G401.6 (cell line): Measurements from ENCODE around the gene WWTR1.

Experiments
- FAIRE-seq: peaks from 2 replicates; lab custom pipeline; 2012; peaks lifted over from hg19 to GRCh38; lab: Jason Lieb, UNC

WWTR1 gene

DNA sequence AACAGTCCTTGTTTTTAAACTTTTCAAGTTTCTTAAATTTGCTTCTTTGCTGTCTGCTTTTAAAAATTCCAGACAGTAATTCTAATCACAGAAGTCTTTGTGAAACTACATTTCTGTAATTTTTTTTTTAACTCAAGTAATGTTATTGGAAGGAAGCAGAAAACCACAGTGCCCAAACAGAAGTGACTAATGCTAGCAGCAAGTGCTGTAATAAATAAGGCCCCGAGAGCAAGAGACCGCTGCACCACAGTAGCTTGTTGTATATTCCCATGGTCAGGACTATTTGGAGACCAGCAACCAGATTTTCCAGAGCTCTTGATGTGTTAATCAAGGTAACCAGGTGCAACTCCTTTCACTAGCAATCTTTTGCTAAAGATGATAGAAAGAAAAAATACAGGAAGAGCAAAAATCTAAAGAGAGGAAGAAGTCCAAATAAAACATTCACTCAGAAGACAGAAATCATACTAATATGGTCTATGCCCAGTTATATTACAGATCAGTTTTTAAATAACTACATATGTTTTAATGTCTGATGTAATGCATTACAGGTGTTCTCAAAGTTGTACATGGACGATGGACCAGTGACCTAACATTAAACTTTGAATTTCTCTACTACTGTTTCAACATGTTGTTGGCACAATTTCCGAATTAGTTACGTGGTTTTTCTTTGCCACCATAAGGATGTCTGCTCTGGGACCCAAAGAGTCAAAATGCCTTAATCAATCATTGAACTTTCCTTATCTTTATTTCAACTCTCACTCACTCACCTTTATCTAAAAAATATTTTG, 36.4 kb downstream of the WWTR1 start:
- no peak for FAIRE-seq

DNA sequence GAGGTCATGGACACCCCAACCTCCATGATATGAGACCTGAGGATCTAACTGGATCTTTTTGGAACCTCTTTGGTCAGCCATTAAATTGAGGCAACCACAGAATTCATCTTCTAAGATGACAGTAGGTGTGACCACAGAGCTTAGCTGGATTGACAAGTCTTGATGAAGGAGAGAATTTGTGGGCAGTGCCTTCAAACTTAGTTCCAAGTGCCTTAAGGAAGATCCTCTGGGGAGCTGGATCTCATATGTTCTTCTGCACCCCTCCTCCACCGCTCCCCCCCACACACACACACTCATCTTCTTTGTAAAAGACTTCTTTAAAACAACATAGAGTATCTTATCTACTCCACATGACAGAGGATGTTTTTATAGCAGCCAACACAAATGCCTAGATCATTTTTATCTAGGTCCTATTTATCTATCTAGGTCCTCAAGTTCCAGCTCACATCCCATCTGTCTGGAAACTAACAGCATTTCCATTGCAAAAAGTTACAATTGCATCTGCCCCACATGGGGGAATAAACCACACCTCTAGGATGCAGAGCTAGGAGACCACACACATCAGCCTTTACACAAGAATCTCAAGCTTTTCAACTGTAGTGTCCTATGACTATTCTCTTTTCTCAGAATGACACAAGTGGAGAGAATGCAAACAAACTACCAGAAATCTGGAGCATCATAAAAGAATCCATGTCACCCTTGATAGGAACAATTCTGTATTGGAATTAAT, 37.4 kb downstream of the WWTR1 start:
- FAIRE-seq, result no peak

DNA sequence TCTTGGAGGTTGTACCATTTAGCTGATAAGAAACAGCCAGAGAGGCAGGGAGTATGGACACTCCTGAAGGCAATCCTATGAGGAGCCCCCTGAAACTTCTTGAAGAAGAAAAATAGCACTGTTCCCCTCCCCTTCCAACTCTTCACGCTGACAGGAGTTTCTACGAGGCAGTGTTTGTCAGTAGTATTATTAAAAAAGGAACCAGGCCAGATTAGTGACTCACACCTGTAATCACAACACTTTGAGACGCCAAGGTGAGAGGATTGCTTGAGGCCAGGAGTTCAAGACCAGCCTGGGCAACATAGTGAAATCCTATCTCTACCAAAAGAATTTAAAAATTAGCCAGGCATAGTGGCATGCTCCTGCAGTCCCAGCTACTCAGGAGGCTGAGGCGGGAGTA, 38.7 kb downstream of the WWTR1 start:
- FAIRE-seq, result no peak

DNA sequence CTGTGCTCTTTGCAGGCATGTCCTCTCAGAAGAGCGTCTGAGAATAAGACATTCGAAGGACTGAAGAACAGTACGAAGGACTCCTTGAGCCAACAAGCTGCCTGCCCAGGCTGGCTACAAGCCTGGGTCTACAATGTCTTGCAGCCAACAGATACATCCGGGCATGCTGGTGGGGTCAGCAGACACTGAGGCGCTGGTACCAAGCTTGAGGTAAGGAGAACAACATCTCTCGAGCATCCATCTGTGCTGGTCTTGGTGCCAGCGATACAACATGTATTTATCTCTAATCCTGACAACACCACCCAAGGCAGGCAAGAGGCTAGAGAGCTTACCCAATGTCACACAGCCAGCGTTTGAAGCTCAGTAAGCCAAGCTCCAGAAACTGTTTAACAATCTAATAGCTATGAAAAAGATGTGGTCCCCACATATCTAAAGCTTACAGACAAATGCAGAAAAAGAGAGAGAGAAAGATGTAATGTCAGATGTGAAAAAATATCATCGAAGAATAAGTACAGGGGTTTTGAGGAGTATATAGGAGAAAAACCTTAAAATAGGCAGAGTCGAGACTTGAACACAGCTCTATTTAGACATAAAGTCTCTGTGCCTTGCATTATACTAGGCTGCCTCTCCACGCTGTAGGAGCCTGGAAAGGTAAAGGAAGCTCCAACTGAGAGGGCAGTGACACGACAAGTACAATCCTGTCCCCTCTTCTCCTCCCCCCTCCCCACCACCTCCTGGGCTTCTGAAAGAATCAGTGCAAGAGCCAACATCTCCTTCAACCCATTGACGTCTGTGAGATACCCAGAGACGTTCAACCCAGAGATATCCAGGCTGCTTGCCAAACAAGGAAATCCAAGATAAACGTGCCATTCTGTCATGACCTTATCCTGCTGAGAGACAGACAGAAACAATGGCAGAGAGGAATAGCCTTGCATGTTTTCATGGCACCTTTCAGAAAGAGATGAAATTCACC, 39.4 kb downstream of the WWTR1 start:
- FAIRE-seq, result no peak

DNA sequence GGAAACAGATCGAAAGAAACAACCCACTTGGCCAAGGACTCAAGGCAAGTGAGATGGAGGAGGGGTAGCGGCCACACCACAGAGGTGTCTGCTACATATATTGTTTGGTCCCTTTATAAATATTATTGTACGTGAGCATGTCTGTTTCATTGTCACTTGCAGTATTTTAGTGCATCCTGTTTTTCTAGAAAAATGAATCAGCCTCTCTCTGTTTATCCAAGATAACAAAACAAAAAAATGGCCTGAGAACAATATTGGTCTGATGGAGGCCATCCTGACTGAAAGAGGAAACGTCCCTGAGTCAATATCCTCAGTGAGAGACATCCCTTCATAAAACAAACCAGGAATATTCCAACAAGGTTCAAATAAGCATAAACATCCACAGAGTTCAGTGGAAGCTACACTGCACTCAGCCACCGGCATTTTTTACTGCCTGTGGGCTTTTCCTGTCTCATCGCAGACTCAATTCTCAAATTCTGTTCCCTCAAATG, 42.0 kb downstream of the WWTR1 start:
- FAIRE-seq, result no peak

DNA sequence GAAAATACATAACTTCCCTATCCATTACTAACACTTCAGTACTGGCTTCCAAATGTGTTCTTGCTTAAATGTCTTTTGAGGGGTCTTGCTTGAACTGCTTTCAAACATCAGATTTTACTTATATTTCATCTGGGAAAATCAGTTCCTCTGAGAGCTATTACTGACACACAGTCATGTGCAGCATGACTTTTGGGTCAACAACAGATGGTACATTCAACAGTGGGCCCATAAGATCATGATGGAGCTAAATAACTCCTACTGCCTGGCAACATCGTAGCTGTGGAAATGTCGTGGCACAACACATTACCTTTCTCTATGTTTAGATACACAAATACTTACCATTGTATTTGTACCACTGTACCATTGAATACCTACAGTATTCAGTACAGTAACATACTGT, 43.8 kb downstream of the WWTR1 start:
- FAIRE-seq, result no peak

DNA sequence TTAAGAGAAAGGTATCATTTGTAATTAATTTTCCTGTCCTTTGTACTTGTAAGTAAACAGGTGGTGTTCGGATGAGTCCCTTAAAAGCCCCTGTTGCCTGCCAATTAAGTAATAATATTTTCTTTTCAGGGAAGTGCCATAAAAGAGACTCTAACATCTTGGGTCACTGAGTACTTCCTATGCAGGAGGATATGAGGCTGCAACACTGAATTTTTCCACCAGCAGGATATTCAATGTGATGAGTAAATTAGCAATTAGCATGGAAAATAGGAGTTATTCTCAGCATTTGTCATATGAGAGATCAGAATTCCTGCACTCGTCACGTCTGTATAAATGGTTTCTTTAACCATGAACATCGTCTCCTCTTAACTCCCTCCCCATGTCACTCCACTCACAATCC, 45.4 kb downstream of the WWTR1 start:
- no peak for FAIRE-seq

DNA sequence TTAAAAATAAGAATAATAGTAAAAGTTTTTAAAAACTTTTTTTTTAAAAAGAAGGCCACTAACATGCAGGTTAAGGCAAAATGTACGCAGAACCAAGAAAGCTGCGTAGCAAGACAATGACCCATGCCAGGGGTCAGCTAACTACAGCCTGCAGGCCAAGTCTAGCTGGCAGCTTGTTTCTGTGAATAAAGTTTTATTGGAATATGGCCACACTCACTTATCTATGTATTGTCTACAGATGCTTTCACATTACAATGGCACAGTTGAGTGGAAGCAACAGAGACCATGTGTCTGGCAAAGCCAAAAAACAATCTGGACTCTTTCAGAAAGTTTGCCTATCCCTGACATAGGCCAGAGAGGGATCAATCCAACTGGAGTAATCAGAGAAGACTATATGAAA, 46.7 kb downstream of the WWTR1 start:
- FAIRE-seq, result no peak

DNA sequence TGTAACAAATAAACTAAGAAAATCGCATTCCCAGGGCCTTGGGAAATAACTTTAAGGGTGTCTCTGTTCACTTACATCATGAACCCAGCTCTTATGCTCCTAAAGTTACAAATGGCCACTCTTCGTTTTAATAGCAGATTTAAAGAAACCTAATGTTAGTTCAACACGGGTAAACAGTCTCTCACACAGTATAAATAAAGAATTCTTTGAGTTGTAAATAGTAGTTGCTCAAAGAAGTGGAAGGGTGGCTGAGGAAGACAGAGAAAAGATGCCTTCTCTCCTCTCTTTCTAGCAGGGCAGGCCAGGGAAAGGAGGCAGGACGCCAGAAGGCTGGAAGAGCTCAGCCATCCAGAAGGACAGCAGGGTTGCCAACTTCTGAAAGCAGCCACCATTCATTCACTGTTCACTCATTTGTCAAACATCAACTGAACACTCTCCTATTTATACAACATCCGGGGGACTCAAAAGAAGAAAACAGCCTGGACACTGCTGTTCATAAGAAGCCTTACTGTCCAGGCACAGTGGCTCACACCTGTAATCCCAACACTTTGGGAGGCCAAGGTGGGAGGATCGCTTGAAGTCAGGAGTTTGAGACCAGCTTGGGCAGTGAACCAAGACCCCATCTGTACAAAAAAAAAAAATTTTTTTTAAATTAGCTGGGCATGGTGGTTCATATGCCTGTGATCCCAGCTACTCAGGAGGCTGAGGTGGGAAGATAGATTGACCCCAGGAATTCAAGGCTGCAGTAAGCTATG, 47.3 kb downstream of the WWTR1 start:
- FAIRE-seq, result no peak

DNA sequence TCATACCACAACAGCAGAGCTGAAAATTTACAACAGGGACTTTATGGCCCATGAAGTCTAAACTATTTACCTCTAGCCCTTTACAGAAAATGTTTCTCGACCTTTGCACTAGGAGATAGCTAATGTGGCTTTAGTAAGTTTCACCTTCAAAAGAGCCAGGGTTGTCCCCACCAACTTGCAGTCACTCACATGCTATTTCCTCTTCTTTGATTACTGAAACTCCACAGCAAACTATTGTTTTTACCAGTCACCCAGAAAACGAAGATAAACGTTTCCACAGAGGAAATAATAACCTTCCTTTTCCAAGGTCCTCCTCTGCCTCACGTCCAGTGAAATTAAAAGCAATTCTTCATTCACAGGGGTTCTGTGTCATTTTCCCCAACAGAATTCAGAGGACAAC, 48.2 kb downstream of the WWTR1 start:
- no peak for FAIRE-seq

DNA sequence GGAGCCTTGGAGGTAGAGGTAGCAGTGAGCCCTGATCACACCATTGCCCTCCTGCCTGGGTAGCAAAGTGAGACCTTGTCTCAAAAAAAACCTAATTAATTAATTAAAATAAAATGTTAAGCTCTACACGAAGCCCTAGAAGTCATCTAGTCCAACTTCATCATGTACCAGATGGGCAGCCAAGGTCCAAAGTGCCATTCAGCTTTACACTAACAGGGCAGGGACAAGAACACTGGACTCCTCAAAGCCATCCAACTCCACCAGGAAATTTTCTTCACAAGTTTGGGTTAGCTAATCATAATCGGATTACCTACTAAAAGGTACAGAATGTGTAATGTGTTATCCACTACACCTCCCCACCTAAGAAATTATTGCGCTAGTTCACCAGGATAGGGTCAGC, 48.8 kb downstream of the WWTR1 start:
- no peak for FAIRE-seq

DNA sequence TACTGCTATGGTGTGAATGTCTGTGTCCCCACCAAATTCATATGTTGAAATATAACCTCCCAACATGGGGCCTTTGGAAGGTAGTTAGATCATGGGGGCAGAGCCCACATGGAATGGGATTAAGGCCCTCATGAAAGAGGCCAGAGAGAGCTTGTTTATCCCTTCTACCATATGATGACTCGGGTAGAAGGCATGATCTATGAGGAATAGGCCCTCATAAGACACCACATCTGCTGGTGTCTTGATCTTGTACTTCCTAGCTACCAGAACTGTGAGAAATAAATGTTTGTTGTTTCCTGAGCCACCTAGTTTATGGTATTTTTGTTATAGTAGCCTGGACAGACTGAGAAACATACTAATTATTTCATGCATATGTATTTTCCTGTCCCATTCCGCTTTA, 51.9 kb downstream of the WWTR1 start:
- no peak for FAIRE-seq

DNA sequence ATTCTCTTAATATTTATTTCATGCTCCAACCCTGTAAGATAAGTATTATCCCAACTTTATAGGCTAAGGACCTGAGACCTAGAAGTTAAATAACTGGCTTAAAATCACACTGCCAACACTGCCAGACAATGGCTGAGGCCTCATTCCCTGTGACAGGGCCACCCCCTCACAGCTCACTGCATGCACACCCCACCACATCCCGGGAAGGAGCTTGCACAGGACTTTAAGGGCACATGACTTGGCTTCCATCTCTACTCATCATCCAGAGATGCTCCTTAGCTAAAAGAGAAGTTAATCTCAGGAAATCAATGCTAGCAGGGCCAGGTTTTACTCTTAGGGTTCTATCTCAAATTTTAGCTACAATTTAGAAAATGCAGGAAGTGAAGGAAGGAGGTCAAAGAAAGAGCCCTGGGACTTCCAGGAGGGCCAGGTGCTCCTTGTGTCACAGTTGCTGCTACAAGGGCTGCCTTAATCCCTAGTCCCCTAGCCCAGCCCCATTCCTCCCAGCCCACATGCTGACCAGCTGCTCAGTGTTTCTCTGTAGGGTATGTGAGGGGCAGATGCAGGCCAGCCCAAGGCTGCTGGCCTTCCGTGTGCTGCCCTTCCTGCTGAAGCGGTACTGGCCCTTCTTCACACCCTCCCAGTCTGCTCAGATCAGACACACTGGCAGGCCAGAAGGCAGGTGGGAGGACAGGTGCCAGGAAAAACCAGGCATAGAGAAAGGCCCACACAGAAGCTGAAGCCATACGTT, 53.5 kb downstream of the WWTR1 start:
- FAIRE-seq, result no peak

DNA sequence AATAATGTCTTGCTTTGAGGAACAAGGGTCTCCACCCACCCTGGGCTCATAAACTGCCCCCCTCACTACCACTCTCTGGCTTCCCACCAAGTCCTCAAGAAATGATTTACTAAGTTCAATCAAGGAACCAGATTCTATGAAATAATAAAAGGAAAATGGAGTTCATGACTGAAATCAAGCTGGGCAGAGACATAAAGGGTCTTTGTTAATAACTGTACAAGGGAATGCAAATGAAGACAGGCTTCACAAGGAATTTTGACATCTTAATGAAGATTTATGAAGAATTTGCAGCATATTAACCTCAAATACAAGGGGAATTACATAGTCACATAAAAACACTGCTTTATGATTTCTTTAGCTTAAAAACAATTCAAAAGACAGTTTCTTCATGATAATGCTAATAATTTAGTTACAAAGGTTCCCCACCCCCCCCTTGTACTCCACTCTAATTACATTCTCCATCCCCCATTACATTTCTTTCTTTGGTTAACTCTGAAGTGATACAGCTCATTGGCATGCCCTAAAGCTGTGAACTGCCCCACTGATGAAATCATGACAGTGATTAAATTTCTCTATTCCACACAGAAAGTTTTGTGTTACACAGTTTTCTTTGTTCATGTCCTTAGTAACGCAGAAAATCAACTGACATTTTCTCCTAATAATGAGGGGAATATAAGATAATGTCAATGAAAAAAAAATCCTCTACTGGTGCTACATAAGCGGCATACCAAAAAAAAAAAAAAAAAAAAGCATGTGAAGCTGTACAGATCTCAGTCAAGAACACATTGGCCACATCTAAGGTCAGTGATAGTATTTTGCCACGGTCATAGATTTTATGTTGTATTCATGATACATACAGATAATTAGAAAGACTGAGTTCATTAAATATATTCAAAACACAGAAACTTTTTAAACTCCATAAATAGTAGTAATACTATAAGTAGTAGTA, 54.4 kb downstream of the WWTR1 start:
- no peak for FAIRE-seq

DNA sequence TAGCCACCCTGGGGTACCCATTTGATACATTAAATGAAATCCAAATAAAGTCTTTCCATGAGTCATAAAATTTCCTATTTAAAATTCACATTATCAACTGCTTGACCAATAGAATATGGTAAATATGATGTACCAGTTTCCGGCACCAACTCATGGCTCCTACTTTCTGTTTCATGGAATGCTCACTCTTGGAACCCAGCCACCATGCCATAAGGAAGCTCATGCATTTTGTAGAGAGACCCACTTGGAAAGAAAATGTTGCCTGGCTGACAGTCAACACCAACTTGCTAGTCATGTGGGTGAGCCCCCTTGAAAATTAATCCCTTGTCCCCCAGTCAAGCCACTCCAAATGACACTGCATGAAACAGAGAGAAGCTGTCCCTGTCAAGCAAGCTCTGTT, 57.2 kb downstream of the WWTR1 start:
- FAIRE-seq, result no peak

DNA sequence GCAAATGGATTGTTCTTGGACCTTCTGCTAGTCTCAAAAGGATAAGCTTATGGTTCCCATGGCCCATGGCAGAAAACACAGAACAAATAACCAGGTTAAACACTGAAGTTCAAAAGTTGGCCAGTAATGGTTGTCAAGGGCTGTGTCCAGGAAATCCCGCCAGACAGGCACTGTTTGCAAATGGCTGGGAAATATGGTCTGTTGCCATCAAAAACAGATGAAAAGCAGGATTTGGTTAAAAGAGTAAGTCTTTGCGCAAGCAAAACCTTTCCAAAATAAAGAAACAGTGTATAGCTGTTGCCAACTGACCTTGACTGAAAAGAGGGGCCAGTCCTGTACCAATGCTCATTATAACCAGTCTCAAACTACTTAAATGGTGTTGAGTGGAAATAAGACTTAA, 58.6 kb downstream of the WWTR1 start:
- FAIRE-seq, result no peak

DNA sequence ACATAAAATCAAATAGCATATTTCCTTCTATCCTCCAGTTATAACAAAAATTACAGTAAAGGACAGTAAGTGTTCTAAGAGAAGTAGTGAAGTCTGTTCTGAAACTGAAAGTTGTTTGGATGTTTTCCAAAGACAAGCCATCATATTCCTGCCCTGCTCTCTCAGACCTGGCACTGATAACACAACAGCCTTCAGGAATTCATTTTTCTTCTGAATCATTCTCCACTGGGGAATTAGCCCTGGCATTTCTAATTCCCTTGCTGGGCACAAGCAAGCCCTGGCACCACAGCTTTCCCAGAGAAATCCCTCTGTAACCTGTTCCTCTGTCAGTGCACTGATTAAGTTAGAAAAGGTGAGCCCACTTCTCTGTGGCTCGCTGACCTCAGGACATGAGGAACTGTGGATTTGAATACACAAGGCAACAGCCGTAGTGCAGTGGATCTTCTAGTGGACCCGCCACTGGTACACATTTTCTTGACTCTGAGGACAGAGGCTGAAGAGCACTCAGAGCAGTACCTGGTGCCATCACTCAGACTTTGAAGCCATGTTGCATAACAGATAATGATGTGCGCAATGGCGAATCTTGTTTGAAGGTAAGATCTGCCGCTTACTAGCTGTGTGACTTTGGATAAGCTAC, 61.6 kb downstream of the WWTR1 start:
- FAIRE-seq, result no peak

DNA sequence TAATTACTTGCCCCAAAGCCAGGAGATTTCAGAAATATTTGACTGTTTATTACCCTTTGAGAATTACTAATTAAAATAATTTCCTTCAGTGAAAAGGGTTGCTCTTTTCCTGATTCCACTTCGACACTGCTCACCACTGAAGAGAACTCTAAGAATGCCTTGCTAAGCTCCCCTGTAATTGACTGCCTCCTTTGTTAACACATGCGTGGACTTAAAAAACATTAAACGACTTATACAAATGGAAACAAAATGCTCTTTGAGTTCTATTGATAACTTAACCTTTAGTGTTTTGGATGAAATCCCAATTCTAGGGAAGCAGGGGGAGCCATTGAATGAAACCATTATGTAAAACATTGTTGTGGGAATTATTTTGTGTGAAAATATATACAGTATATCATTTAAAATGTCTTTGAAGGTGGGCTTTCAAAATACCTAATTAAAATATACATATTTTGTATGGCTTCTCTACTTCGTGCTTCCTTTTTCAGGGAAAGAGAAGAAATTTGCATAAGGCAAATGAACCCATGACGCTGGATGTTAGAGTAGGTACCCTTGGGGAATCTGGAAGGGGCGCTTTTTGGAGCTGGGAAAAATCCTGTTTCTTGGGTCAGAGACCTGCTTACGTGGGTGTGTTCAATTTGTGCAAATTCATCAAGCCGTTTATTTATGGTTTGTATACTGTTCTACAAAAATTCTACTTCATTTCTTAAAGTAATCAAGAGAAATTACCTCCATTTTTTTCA, 64.2 kb downstream of the WWTR1 start:
- FAIRE-seq, result no peak

DNA sequence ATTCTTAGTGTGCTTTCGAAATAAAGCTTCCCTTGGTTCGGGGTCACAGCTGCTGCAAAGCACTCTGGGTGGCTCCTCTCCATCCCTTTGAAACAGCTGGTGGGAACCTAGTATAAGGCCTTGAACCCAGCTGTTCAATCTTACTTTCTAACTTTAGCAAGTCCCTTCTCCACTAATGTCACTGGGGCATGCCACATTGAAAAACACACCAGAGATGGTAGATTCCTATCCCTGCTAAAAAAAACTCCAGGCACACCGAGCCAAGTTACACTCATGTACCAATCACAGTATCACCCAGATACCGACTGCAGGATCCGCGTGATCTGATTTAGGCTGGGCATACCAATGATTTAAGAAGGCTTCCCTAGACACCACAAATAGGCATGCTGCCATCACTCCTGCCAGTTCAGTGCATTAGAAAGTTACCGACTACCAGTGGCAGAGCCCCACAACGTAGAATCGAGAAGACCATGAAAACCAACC, 65.0 kb downstream of the WWTR1 start:
- no peak for FAIRE-seq
